GM19463 (cell line): ENCODE data around the gene ESRRA.
"Not testable (repeated sequence)": the region's sequence is repeated elsewhere in the genome, so short reads cannot be mapped to it uniquely, and the experiment has no call there.

Experiments used
- ATAC-seq: cut with Tn5 transposase; IDR thresholded peaks from one replicate; pipeline ENCODE4 v1.9.1; 2021; ENCODE audit warnings: mild to moderate bottlenecking, moderate library complexity; ENCODE audit not compliant: unreplicated experiment

Gene ESRRA

DNA sequence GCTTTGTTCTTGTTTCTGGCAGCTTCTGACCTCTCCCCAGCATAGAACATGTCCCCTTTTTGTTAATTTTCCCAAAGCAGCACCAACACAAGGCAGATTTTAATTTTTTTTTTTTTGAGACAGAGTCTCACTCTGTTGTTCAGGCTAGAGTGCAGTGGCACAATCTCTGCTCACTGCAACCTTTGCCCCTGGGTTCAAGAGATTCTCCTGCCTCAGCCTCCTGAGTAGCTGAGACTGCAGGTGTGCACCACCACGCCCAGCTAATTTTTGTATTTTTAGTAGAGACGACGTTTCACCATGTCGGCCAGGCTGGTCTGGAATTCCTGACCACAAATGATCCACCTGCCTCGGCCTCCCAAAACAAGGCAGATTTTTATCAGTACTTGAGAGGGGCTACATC, 2.5 kb downstream of the ESRRA start:
- ATAC-seq: not testable (repeated sequence)

- ATAC-seq: no peak
Observed at GRCh38 chr11:64312947-64313346, 7.6 kb downstream of the ESRRA start.

DNA sequence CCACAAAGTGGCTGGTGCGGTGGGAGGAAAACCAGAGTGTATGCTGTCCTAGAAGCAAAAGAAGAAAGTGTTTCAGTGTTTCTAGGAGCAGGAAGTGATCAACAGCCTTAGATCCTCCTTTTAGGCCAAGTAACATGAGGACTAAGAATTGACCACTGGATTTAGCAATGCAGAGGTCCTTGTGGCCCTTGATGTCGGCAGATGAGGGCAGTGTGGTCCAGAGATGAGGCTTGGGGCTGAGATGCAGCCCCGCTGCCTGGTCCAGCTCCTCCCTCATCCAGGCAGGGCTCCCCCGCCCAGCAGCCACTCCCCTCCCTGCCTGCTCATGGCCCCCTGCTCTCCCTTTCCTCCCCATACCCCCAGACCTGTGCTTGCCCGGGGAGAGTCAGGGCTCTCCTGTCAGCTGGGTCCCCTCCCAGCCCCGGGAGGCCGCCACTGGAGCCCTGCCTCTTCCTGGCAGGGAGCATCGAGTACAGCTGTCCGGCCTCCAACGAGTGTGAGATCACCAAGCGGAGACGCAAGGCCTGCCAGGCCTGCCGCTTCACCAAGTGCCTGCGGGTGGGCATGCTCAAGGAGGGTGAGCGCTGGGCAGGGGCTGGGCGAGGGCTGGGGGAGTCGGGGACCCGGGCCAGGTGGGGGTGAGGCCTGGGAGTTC, 8.3 kb downstream of the ESRRA start:
- ATAC-seq: no peak

GRCh38 chr11:64314146-64314804, 9.0 kb downstream of the ESRRA start:
- ATAC-seq: no peak

GRCh38 chr11:64314805-64315561, 9.7 kb downstream of the ESRRA start:
- ATAC-seq: no peak

DNA sequence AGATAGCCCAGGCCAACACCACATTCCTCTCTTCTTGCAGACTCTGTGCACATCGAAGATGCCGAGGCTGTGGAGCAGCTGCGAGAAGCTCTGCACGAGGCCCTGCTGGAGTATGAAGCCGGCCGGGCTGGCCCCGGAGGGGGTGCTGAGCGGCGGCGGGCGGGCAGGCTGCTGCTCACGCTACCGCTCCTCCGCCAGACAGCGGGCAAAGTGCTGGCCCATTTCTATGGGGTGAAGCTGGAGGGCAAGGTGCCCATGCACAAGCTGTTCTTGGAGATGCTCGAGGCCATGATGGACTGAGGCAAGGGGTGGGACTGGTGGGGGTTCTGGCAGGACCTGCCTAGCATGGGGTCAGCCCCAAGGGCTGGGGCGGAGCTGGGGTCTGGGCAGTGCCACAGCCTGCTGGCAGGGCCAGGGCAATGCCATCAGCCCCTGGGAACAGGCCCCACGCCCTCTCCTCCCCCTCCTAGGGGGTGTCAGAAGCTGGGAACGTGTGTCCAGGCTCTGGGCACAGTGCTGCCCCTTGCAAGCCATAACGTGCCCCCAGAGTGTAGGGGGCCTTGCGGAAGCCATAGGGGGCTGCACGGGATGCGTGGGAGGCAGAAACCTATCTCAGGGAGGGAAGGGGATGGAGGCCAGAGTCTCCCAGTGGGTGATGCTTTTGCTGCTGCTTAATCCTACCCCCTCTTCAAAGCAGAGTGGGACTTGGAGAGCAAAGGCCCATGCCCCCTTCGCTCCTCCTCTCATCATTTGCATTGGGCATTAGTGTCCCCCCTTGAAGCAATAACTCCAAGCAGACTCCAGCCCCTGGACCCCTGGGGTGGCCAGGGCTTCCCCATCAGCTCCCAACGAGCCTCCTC, 10.6 kb downstream of the ESRRA start:
- ATAC-seq: not testable (repeated sequence)

DNA sequence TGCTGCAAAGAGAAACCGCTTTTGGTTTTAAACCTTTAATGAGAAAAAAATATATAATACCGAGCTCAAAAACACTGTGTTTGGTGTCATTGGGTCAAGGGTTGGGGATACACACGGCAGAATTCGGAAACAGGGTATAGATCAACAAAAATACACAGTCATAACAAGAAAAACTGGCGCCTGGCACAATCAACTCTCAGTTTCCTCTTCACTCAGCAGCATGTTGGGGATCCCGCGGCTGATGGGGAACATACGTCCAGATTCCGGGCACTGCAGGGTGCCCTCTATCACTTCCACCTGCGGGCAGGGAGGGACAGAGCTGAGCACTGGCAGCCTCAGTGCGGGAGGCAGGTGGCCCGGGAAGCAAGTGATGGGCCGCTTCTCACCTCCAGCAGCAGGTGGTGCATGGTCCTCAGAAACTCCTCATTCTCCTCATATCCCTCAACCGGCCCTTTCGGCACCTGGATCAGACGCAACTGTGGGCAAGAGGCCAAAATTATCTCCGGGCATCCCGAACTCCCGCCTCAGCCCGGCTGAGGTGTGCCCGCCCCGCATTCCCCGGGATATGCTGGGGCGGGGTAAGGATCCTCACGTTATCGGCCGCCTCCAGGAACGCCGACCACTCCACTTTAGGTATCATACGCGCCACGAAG, 11.5 kb downstream of the ESRRA start:
- no peak for ATAC-seq

GRCh38 chr11:64317325-64317960, 12.1 kb downstream of the ESRRA start, which contains the start of gene TRMT112:
TRMT112 (minus strand) TSS chr11:64317559; CDS start chr11:64317526, 33 bp downstream.
- ATAC-seq: peak; percentile 46

DNA sequence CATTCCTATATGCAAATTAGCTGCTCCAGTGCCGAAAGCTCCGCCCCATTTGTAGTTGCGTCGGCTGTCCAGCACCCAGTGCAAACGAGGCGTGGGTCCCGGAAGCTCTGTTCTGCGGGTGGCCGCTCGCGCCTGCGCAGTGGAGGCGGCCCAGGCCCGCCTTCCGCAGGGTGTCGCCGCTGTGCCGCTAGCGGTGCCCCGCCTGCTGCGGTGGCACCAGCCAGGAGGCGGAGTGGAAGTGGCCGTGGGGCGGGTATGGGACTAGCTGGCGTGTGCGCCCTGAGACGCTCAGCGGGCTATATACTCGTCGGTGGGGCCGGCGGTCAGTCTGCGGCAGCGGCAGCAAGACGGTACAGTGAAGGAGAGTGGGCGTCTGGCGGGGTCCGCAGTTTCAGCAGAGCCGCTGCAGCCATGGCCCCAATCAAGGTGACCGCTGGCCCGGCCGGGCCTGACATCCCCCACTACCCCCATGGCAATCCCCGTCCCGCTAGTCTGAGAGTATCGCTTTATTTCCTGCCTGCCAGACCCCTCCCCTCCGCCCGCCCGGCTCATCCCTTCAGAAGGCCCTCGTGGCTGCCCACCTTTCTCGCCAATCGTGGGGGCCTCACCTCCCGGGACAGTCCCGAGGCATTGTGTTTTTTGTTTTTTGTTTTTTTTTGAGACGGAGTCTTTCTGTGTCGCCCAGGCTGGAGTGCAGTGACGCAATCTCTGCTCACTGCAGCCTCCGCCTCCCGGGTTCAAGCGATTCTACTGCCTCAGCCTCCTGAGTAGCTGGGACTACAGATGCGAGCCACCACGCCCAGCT, 12.8 kb downstream of the ESRRA start, which contains the start of gene PRDX5:
Gene PRDX5, plus strand, starts transcription at position 161 of the 805 bp plus-strand sequence. Its CDS starts 95 bp downstream, at position 256.
- peak; percentile 83 for ATAC-seq

DNA sequence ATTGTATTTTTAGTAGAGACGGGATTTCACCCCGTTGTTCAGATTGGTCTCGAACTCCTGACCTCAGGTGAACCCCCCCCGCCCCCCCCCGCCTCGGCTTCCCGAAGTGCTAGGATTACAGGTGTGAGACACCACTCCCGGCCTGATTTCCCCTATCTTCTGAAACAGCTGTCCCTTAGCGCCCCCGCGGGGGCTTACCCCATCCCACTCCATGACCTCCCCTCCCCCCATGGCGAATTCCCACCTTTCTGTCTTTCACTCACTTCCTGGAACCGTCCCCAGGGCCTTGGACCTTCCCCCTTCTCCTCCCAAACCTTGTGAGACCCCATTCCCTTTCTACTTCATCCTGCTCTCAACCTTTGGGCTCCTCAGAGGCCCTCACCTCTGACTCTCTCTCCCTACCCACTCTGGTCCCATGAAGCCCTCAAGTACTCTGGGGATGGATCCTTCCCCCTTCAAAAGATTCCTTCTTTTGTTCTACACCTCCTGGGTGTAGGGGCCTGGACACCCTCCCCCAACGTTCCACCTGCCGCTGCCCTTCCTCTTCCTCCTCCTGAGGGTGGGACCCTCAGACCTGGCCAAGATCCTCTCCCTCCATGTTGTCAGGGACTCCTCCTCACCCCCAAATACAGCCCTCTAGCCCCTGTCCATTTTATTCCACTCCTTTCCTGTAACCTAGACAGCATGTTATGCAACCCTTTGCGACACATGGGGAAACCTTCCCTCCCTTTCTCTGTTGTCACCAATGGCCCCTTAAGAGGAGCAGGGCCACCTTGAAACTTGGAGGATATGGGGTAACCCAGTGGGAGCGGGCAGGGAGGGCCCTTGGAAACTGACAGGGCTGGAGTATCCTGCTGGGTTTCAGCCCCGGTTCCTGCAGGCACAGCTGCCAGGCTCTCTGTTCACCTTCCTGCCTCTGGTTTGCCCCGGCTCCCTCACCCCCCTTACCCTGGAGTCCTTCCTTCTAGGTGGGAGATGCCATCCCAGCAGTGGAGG, 13.7 kb downstream of the ESRRA start:
- no peak for ATAC-seq

DNA sequence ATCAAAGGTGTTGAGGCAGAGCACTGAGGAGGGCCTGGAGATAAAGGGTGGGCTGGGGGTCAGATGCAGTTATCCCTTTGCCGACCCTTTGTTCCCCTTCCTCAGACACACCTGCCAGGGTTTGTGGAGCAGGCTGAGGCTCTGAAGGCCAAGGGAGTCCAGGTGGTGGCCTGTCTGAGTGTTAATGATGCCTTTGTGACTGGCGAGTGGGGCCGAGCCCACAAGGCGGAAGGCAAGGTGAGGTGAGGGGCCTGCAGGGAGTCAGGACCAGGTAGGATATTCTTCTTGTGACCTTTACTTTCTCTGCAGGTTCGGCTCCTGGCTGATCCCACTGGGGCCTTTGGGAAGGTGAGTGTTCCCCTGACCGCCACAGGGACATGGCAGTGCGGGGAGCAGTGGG, 15.2 kb downstream of the ESRRA start:
- no peak for ATAC-seq

GRCh38 chr11:64321026-64321425, 15.7 kb downstream of the ESRRA start:
- no peak for ATAC-seq

DNA sequence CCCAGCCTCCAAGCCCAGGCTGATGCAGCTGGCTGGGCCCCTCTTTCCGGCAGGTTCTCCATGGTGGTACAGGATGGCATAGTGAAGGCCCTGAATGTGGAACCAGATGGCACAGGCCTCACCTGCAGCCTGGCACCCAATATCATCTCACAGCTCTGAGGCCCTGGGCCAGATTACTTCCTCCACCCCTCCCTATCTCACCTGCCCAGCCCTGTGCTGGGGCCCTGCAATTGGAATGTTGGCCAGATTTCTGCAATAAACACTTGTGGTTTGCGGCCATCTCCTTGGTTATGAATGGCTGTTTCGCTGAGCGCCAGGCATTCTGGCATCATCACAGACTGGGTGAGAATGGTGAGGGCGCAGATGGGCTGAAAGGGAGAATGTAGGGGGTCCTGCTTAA, 16.2 kb downstream of the ESRRA start:
- no peak for ATAC-seq

GRCh38 chr11:64322925-64323260, 17.6 kb downstream of the ESRRA start:
- no peak for ATAC-seq

DNA sequence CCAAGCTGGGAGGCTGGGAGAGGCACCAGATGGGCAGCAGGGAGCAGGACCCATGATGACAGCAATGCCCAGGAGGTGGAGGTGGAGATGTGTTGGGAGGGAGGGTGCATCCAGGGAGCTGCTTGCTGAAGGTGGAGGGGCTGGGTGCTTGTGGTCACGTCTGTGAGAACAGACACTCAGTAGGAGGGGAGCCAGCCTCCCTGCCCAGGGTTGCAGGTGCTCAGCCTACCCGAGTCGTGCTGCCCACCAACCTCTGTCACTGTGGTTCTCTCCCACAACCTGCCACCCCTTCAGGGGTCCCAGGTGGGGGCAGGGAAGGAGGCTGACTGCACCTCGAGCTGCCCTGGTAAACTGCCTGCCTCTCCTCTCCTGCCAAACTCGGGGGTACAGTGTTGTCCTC, 18.0 kb downstream of the ESRRA start:
- ATAC-seq: no peak

DNA sequence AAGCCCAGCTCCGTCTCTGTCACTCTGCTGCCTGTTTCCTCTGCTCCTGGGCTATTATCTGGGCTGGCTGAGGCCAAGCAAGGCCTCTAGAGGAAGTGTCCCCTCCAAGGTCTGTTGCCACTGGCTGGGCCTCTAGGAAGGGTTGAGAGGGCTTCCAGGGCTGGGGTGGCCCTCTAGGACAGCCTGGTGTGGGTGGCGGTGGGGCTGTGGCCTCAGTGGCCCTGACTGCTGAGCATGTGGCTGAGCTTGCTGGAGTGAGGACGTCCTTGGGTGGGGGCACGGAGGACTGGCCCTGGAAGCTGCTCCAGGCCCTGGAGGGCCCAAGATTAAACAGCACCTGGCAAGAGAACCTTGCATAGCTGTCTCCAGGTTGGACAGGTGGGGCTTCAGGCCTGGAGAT, 18.7 kb downstream of the ESRRA start:
- ATAC-seq: not testable (repeated sequence)

GRCh38 chr11:64324692-64325469, 19.6 kb downstream of the ESRRA start:
- ATAC-seq: no peak
